KMS-11 (cell line): ENCODE data around the gene MRPL53.
A peak's percentile ranks its signal among the peaks of the same experiment; 100 is the strongest.
"Not testable (repeated sequence)": the region's sequence is repeated elsewhere in the genome, so short reads cannot be mapped to it uniquely, and the experiment has no call there.

Experiments used
- H2AFZ ChIP-seq: fragments of 200-600 bp; sonication (generic); 2 replicates; pipeline ENCODE4 v1.6.1; 2016; ENCODE audit warnings: antibody characterized with exemption, mixed run types, low read depth
- H3K27ac ChIP-seq: fragments of 200-600 bp; sonication (generic); 2 replicates; pipeline ENCODE4 v1.6.1; 2016; ENCODE audit warnings: mild to moderate bottlenecking, mixed run types
- H3K27me3 ChIP-seq: fragments of 200-600 bp; sonication (generic); 2 replicates; pipeline ENCODE4 v1.6.1; 2017; ENCODE audit warnings: mild to moderate bottlenecking, low read depth, mixed run types, moderate library complexity; ENCODE audit not compliant: insufficient read depth
- H3K36me3 ChIP-seq: fragments of 200-600 bp; sonication (generic); 2 replicates; pipeline ENCODE4 v1.6.1; 2017; ENCODE audit warnings: mild to moderate bottlenecking, mixed run types; ENCODE audit not compliant: insufficient read depth
- H3K4me1 ChIP-seq: fragments of 200-600 bp; sonication (generic); 2 replicates; pipeline ENCODE4 v1.6.1; 2016; ENCODE audit warnings: mild to moderate bottlenecking, low read depth, mixed run types; ENCODE audit not compliant: poor library complexity, severe bottlenecking
- H3K4me2 ChIP-seq: fragments of 200-600 bp; sonication (generic); 2 replicates; pipeline ENCODE4 v1.7.0; 2016; ENCODE audit warnings: mild to moderate bottlenecking, mixed run types
- H3K4me3 ChIP-seq: fragments of 200-600 bp; sonication (generic); IDR thresholded peaks from 2 replicates; pipeline ENCODE4 v1.6.1; 2017; ENCODE audit warnings: low read depth, low read length, mixed read lengths; ENCODE audit not compliant: insufficient read depth
- H3K79me2 ChIP-seq: fragments of 200-600 bp; sonication (generic); 2 replicates; pipeline ENCODE4 v1.6.1; 2016; ENCODE audit warnings: low read depth, mixed run types; ENCODE audit not compliant: insufficient read depth
- H3K9ac ChIP-seq: fragments of 200-600 bp; sonication (generic); 2 replicates; pipeline ENCODE4 v1.6.1; 2016; ENCODE audit warnings: mild to moderate bottlenecking, mixed run types
- H4K20me1 ChIP-seq: fragments of 200-600 bp; sonication (generic); 2 replicates; pipeline ENCODE4 v1.6.1; 2016; ENCODE audit warnings: mild to moderate bottlenecking, mixed run types; ENCODE audit not compliant: insufficient read depth
- CTCF ChIP-seq: fragments of 200-600 bp; sonication (generic); conservative IDR thresholded peaks from 2 replicates; pipeline ENCODE4 v1.6.1; 2017; ENCODE audit warnings: low read depth, mild to moderate bottlenecking, antibody characterized with exemption, low read length, moderate library complexity, mixed read lengths

MRPL53 gene

GRCh38 chr2:74462786-74463105 lies 9.7 kb downstream of the MRPL53 start:
- no peak overlapping the region for H2AFZ ChIP-seq
- peaks cover 19% of the 10 kb centered on the region for H3K79me2 ChIP-seq
- no peak for TF ChIP-seq CTCF
- H3K9ac ChIP-seq = no peak overlapping the region
- no peak overlapping the region for H3K27ac ChIP-seq
- H3K36me3 ChIP-seq = no peaks in the 10 kb centered on the region
- no peak overlapping the region for H3K4me3 ChIP-seq
- no peaks in the 10 kb centered on the region for H3K27me3 ChIP-seq
- H3K4me1 ChIP-seq = peaks cover 17% of the 10 kb centered on the region
- no peak overlapping the region for H3K4me2 ChIP-seq
- no peaks in the 10 kb centered on the region for H4K20me1 ChIP-seq

DNA sequence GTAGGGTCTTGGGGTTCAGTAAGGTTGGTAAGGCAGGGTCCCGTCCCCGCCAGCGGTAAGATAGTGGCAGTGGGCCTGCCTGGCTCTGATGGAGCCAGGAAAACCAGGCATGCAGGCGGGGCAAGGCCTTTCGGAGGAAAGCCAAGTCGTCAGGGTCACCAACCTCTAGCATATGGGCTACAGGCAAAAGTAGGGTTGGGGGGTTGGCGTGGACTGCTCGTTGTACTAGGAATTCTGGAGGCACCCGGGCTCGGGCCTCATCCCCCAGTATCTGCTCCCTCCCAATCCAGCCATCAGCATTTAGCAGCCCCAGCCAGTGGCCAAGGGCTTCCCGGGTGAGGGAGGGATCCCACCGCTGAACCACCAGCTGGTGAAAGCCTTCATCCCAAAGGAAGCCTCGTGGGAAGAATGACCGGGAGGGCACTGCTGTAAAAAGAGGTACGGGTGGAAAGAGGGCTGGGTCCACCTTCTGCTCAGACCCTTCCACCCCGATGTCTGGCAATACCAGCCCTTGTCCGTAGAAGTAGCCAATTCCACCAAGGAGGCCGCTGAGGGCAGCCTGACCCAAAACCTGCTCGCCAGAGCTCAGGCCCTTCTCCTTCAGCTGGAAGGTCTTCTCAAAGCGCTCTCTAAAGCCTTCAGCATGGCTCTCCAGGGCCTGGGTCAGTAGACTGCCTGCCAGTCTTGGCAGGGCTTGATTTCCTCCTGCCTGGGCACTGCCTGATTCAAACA lies 10.3 kb downstream of the MRPL53 start:
- Histone ChIP-seq H2AFZ (no peak overlapping the region), H4K20me1 (no peaks in the 10 kb centered on the region), H3K27me3 (no peaks in the 10 kb centered on the region), H3K36me3 (no peaks in the 10 kb centered on the region), H3K27ac (no peak overlapping the region), H3K4me3 (no peak overlapping the region), H3K4me1 (peaks cover 17% of the 10 kb centered on the region), H3K9ac (no peak overlapping the region), H3K79me2 (peaks cover 19% of the 10 kb centered on the region), H3K4me2 (no peak overlapping the region)
- no peak for TF ChIP-seq CTCF

GRCh38 chr2:74461187-74462053 lies 11.1 kb downstream of the MRPL53 start:
- H3K27ac ChIP-seq = no peak overlapping the region
- H3K79me2 ChIP-seq = peaks cover 19% of the 10 kb centered on the region

DNA sequence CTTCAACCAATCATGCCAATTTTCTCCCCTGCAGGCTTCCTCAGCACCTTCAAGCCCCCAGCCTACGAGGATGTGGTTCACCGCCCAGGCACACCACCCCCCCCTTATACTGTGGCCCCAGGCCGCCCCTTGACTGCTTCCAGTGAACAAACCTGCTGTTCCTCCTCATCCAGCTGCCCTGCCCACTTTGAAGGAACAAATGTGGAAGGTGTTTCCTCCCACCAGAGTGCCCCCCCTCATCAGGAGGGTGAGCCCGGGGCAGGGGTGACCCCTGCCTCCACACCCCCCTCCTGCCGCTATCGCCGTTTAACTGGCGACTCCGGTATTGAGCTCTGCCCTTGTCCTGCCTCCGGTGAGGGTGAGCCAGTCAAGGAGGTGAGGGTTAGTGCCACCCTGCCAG lies 12.3 kb downstream of the MRPL53 start:
- H3K4me1 ChIP-seq = peaks cover 26% of the 10 kb centered on the region

More at GRCh38 chr2:74461187-74462053, 11.1 kb downstream of the MRPL53 start:
- TF ChIP-seq CTCF = peak; percentile 44; the same call in 1 of the 2 replicates
- no peaks in the 10 kb centered on the region for H3K36me3 ChIP-seq
- H3K4me2 ChIP-seq = no peak overlapping the region
- no peak overlapping the region for H3K9ac ChIP-seq
- H4K20me1 ChIP-seq = no peaks in the 10 kb centered on the region
- no peak overlapping the region for H2AFZ ChIP-seq
- peaks cover 22% of the 10 kb centered on the region for H3K4me1 ChIP-seq
- H3K27me3 ChIP-seq = no peaks in the 10 kb centered on the region
- H3K4me3 ChIP-seq = no peak overlapping the region

GRCh38 chr2:74459503-74460118 lies 12.9 kb downstream of the MRPL53 start:
- not testable (repeated sequence) for H3K4me3 ChIP-seq, H3K27ac ChIP-seq, H4K20me1 ChIP-seq, H3K27me3 ChIP-seq, H3K36me3 ChIP-seq, H2AFZ ChIP-seq, H3K9ac ChIP-seq
- Histone ChIP-seq H3K4me1 (peaks cover 26% of the 10 kb centered on the region), H3K79me2 (peaks cover 29% of the 10 kb centered on the region), H3K4me2 (peak overlapping the region; percentile 85; the same call in 1 of the 2 replicates)

More for the DNA sequence above, 12.3 kb downstream of the MRPL53 start:
- not testable (repeated sequence) for H3K36me3 ChIP-seq, H4K20me1 ChIP-seq, H3K9ac ChIP-seq, H3K27ac ChIP-seq, H3K27me3 ChIP-seq, H2AFZ ChIP-seq, H3K4me2 ChIP-seq, H3K4me3 ChIP-seq
- peaks cover 31% of the 10 kb centered on the region for H3K79me2 ChIP-seq
